ENCODE data around the gene MEX3D.

MEX3D gene

GRCh38 chr19:1592755-1593500 lies 24.8 kb upstream of the MEX3D start, which contains the start of gene MBD3:
TSS of gene MBD3 (minus strand) at chr19:1592865. CDS start at chr19:1592631, 234 bp downstream.
- DNase-seq, result peak; percentile 85

GRCh38 chr19:1592024-1592754 lies 24.1 kb upstream of the MEX3D start:
- peak; percentile 68 for DNase-seq

GRCh38 chr19:1591421-1592023 lies 23.4 kb upstream of the MEX3D start:
- no peak for DNase-seq

- no peak for DNase-seq
These were observed 22.7 kb upstream of the MEX3D start for GRCh38 chr19:1590641-1591397.

GRCh38 chr19:1587872-1588271 lies 19.7 kb upstream of the MEX3D start:
- DNase-seq, result no peak

- DNase-seq, result no peak
These were observed 17.1 kb upstream of the MEX3D start for GRCh38 chr19:1585243-1585580.

- DNase-seq, result no peak
These were observed 16.5 kb upstream of the MEX3D start for GRCh38 chr19:1584500-1585242.

GRCh38 chr19:1582201-1582600 lies 14.1 kb upstream of the MEX3D start:
- no peak for DNase-seq

- DNase-seq, result no peak
These were observed 12.8 kb upstream of the MEX3D start for GRCh38 chr19:1580957-1581356.

- no peak for DNase-seq
These were observed 12.3 kb upstream of the MEX3D start for GRCh38 chr19:1580382-1580781.

GRCh38 chr19:1579222-1579621 lies 11.1 kb upstream of the MEX3D start:
- DNase-seq, result no peak

- DNase-seq, result no peak
These were observed 9.9 kb upstream of the MEX3D start for GRCh38 chr19:1577929-1578618.

GRCh38 chr19:1577090-1577928 lies 9.2 kb upstream of the MEX3D start:
- no peak for DNase-seq

- no peak for DNase-seq
These were observed 8.3 kb upstream of the MEX3D start for GRCh38 chr19:1576242-1577089.

- no peak for DNase-seq
These were observed 7.5 kb upstream of the MEX3D start for GRCh38 chr19:1575323-1576241.

- no peak for DNase-seq
These were observed 6.4 kb upstream of the MEX3D start for GRCh38 chr19:1574354-1575136.

- DNase-seq, result no peak
These were observed 4.7 kb upstream of the MEX3D start for GRCh38 chr19:1572795-1573194.

- DNase-seq, result no peak
These were observed 3.2 kb upstream of the MEX3D start for GRCh38 chr19:1571358-1571757.
